HCT116 (cell line): ENCODE measurements around the gene SLK.

Source experiments
- ATF3 ChIP-seq: IDR thresholded peaks from 2 replicates; pipeline ENCODE4 v1.6.1; 2012
- CBX3 ChIP-seq: IDR thresholded peaks from 2 replicates; pipeline ENCODE4 v1.6.1; 2012; ENCODE audit warnings: low read depth
- CEBPB ChIP-seq: IDR thresholded peaks from 2 replicates; pipeline ENCODE4 v1.6.1; 2012; ENCODE audit warnings: low read depth
- CTCF ChIP-seq, 3 experiments: fragments of 200-600 bp in 1 of 3; sonication (generic) in 1 of 3; IDR thresholded peaks in 2 of 3; conservative IDR thresholded peaks in 1 of 3; 2 replicates each; pipeline ENCODE4 v1.5.1; 2012 to 2017; ENCODE audit warnings: low read depth in 2 of 3, low read length in 2 of 3, antibody characterized with exemption in 1 of 3, borderline replicate concordance in 1 of 3, control low read depth in 1 of 3, mild to moderate bottlenecking in 1 of 3, mixed read lengths in 1 of 3, mixed run types in 1 of 3, moderate library complexity in 1 of 3; ENCODE audit not compliant: insufficient read depth in 1 of 3
- EGR1 ChIP-seq: IDR thresholded peaks from 2 replicates; pipeline ENCODE4 v1.6.1; 2012; ENCODE audit warnings: low read depth
- EZH2phosphoT487 ChIP-seq: fragments of 200-600 bp; IDR thresholded peaks from 2 replicates; pipeline ENCODE4 v1.6.1; 2018; ENCODE audit warnings: antibody characterized with exemption, borderline replicate concordance
- POLR2A ChIP-seq: IDR thresholded peaks from 2 replicates; pipeline ENCODE4 v1.7.0; 2011; ENCODE audit warnings: borderline replicate concordance; ENCODE audit not compliant: insufficient read depth, insufficient read length; ENCODE audit errors: extremely low read depth
- POLR2AphosphoS5 ChIP-seq: IDR thresholded peaks from 2 replicates; pipeline ENCODE4 v1.6.1; 2011; ENCODE audit warnings: mild to moderate bottlenecking, low read depth, low read length, moderate library complexity
- RAD21 ChIP-seq: IDR thresholded peaks from 2 replicates; pipeline ENCODE4 v1.6.1; 2012; ENCODE audit warnings: low read depth, mild to moderate bottlenecking
- REST ChIP-seq: IDR thresholded peaks from 2 replicates; pipeline ENCODE4 v1.6.1; 2012; ENCODE audit warnings: low read depth
- SP1 ChIP-seq: IDR thresholded peaks from 2 replicates; pipeline ENCODE4 v1.6.1; 2012; ENCODE audit warnings: low read depth
- SRF ChIP-seq: IDR thresholded peaks from 2 replicates; pipeline ENCODE4 v1.6.1; 2012; ENCODE audit warnings: low read depth
- YY1 ChIP-seq: IDR thresholded peaks from 2 replicates; pipeline ENCODE4 v1.6.1; 2011; ENCODE audit warnings: low read length, low read depth, moderate library complexity, mild to moderate bottlenecking; ENCODE audit not compliant: insufficient replicate concordance; ENCODE audit errors: extremely low read depth

- TF ChIP-seq REST (no peak), SP1 (no peak), POLR2AphosphoS5 (no peak), CTCF (IDR thresholded peaks at IDR 0.05 in 2 of 3, conservative IDR thresholded peaks at IDR 0.05 in 1 of 3; ENCODE audit: borderline replicate concordance in 1 of 3, insufficient read depth in 1 of 3, low read depth in 2 of 3, low read length in 2 of 3) (no peak), EGR1 (no peak), RAD21 (no peak), CEBPB (no peak), POLR2A (no peak), ATF3 (no peak), YY1 (no peak), CBX3 (no peak), EZH2phosphoT487 (no peak), SRF (no peak)
These were observed 41.3 kb upstream of the SLK start for GRCh38 chr10:103925591-103925990.
